ENCODE data around the gene ALDH1L1. TPM values are rescaled to one million over a fixed set of nuclear protein-coding genes. Genes with fewer than 3 reads are reported as not detected.

The ALDH1L1 gene
- total and polyA plus RNA-seq, 7 donors, result 12.9 to 121 (median 40.1) TPM

DNA sequence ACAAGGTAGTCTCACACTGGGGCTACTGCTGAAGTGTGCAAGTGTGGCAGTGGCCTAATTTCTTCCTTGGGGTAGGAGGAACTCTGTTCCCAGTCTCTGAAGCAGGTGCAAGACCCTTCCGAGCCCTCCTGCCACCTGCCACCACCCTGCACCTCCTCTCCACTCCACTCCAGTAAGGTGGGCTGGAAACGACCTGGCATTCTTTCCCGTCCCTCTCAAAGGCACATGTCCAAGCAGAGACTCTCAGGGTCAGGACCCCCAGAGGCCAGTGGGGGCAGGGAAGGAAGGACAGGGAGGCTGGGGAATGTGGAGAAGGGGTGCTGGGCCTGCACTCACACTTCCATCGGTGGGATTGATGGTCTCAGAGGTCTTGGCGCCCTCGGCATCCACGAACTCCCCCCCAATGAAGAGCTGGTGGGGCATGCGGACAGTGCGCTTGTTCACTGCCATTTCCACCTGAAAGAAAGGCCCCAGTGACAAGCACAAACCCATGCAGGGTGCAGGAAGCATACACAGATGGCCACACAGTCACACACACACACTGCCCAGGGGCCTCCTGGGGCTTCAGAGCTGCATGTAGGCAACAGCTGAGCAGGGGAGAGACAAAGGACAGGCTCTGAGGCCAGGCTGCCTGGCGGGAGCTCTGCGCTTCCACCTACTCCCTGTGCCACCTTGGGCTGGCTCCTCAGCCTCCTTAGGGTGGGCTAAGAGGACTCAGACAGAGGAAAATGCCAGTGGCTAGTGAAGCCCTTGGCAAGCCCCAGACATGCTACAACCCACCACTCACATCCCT, 43.8 kb downstream of the ALDH1L1 start:
- Histone ChIP-seq H3K36me3 (ENCODE audit: insufficient read depth in 1 of 2, low read depth in 1 of 2) (peaks cover 0 to 53% of the 10 kb centered on the region in 2 donors), H3K27ac (no peak overlapping the region), H3K4me3 (no peak overlapping the region), H3K4me1 (peaks cover 3% of the 10 kb centered on the region), H3K27me3 (ENCODE audit: insufficient read depth in 3 of 3, low read length in 2 of 3) (no peaks in the 10 kb centered on the region), H3K9me3 (no peaks in the 10 kb centered on the region)
- intact Hi-C loops (cut with DNase I), result loop anchor here in 1 of 2 donors (5.0 kb wide), 1 partner anchor 46 kb away; the partner anchor contains the start of gene ALDH1L1
- 85 to 87% (median 86%) methylated on average over 11 of the region's 11 CpGs for WGBS, 3 donors
- DNase-seq (peak; percentile 3 to 40), ATAC-seq (no peak)
- TF ChIP-seq, protein P1, sequence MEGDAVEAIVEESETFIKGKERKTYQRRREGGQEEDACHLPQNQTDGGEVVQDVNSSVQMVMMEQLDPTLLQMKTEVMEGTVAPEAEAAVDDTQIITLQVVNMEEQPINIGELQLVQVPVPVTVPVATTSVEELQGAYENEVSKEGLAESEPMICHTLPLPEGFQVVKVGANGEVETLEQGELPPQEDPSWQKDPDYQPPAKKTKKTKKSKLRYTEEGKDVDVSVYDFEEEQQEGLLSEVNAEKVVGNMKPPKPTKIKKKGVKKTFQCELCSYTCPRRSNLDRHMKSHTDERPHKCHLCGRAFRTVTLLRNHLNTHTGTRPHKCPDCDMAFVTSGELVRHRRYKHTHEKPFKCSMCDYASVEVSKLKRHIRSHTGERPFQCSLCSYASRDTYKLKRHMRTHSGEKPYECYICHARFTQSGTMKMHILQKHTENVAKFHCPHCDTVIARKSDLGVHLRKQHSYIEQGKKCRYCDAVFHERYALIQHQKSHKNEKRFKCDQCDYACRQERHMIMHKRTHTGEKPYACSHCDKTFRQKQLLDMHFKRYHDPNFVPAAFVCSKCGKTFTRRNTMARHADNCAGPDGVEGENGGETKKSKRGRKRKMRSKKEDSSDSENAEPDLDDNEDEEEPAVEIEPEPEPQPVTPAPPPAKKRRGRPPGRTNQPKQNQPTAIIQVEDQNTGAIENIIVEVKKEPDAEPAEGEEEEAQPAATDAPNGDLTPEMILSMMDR (IDR thresholded peaks at IDR 0.05), result no peak

DNA sequence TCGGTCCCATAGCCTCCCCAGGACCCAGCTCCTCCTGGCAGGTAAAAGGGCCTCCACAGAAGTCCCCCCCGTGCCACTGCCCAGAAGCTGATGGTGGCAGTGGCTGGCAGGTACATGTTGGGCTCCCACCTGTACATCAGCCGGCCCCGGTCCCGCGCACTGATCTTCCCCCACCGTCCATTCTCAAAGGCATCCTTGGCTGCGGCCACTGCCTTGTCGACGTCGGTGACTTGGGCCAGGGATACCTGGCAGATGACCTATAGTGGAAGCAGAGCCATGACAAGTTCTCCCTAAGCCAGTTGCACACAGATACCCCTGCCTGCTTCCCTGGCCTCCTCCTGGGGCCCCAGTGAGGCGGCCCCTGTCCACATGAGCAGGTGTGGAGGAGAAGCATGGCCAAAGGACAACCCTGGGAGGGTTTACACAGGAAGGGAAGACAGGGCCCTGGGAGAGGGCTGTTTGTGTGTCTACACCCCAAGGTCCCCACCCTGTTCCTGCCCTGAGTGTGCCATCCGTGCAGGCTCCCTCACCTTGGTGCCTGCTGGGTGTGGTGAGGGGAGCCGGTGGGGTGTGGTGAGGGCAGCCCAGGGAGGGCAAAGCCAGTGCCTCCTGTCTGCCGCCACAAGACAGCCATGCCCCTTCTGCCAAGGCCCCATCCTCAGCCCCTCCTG, 44.8 kb downstream of the ALDH1L1 start:
- no peaks in the 10 kb centered on the region for H3K27me3 ChIP-seq (ENCODE audit: insufficient read depth in 3 of 3, low read length in 2 of 3)
- H3K9me3 ChIP-seq, result no peaks in the 10 kb centered on the region
- H3K36me3 ChIP-seq (ENCODE audit: insufficient read depth in 1 of 2, low read depth in 1 of 2), result peaks cover 0 to 58% of the 10 kb centered on the region in 2 donors
- H3K4me1 ChIP-seq, result peaks cover 3% of the 10 kb centered on the region
- ATAC-seq (no peak), DNase-seq (peak; percentile 5 to 19)
- TF ChIP-seq, protein P1 (IDR thresholded peaks at IDR 0.05), result no peak
- 93 to 96% (median 94%) methylated on average over 15 of the region's 15 CpGs for WGBS, 3 donors
- no peak overlapping the region for H3K4me3 ChIP-seq
- H3K27ac ChIP-seq, result no peak overlapping the region
- intact Hi-C loops (cut with DNase I), result loop anchor here (2.0 to 5.0 kb wide), 3 partner anchors 47 to 63 kb away; partner anchors contain the start of gene ALDH1L1 (in 1 of the 2)

DNA sequence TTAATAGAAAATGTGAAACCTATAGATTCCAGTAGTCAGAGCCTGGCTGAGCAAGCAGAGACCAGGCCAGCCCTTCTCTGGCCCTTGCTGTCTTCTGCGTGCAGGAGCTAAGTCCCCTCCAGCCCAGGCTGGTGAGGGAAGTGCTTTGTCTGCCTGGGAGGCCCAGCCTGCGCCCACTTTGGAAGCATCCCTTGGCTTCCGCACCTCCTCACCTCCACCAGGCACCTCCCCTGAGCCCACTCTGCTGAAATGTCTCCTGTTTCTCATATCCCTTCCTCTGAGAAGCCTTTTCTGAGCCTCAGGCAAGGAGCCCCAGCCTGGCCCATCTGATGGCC, 45.3 kb downstream of the ALDH1L1 start:
- Histone ChIP-seq H3K36me3 (ENCODE audit: insufficient read depth in 1 of 2, low read depth in 1 of 2) (peaks cover 0 to 60% of the 10 kb centered on the region in 2 donors), H3K4me1 (peaks cover 3% of the 10 kb centered on the region), H3K27me3 (ENCODE audit: insufficient read depth in 3 of 3, low read length in 2 of 3) (no peaks in the 10 kb centered on the region), H3K9me3 (no peaks in the 10 kb centered on the region), H3K27ac (no peak overlapping the region), H3K4me3 (no peak overlapping the region)
- intact Hi-C loops (cut with DNase I), result loop anchor here (2.0 to 5.0 kb wide), 3 partner anchors 47 to 64 kb away; partner anchors contain the start of gene ALDH1L1 (in 1 of the 2)
- ATAC-seq (no peak), DNase-seq (peak in 1 of 2 donors; percentile 26)
- 90 to 93% (median 92%) methylated on average over 3 of the region's 3 CpGs for WGBS, 3 donors
- TF ChIP-seq, protein P1 (IDR thresholded peaks at IDR 0.05), result no peak

DNA sequence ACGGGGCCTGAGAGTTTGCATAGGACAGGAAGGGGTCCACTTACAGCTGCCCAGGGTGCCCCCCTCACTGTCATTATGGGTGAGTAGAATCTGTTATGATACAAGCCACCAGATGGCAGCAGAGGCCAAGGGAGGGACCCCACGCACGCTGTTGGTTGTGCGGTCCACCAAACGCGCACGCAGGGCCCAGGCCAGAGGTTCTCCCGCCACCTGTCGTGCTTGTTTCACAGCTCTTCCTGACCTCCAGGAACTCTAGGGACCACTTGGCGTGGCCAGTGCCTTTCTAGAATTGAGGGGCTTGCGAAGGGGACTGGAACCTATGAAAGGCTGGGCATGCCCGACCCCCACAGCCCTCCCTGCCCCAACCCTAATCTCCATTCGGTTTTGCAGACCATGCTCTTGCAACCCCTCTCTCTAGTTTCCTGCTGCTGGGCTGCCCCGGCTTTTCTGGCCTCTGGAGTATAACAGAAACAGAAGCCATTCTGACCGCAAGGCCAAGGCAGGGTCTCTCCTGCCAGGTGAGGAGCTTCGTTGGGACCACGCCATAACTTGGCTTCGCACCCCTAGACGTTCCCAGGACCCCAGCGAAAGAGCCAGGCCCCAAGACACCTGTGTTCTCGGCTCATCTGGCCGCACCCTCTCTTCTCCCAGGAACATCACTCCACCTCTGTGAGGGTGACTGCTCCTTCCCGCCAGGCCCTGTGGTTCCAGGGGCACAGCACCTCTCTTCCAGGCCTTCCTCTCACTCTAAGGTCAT, 46.0 kb downstream of the ALDH1L1 start:
- ATAC-seq, result peak; percentile 91 to 95 (median 92)
- Histone ChIP-seq H3K4me1 (peaks cover 3% of the 10 kb centered on the region), H3K9me3 (no peaks in the 10 kb centered on the region), H3K27me3 (ENCODE audit: insufficient read depth in 3 of 3, low read length in 2 of 3) (no peaks in the 10 kb centered on the region), H3K4me3 (no peak overlapping the region), H3K27ac (peak overlapping the region; percentile 36), H3K36me3 (ENCODE audit: insufficient read depth in 1 of 2, low read depth in 1 of 2) (peaks cover 0 to 63% of the 10 kb centered on the region in 2 donors)
- whole genome bisulfite sequencing, 3 donors, result 38 to 43% (median 41%) methylated on average over 23 of the region's 23 CpGs
- TF ChIP-seq, protein P1 (IDR thresholded peaks at IDR 0.05), result peak; percentile 82
- intact Hi-C loops (cut with DNase I), result loop anchor here (2.0 to 5.0 kb wide), 4 partner anchors 62 to 258 kb away; partner anchors contain the start of gene CFAP100 (in 2 of the 2)
- DNase-seq, result peak; percentile 73 to 86

Data from psoas muscle (tissue), 8 donors.